ENCODE results near the gene AATK. TPM values are rescaled to one million over a fixed set of nuclear protein-coding genes. Genes with fewer than 3 reads are reported as not detected.

The AATK gene
- total RNA-seq, 1 donor from 2014 or later: 0.42 TPM

- DNase-seq (no peak), ATAC-seq (ENCODE audit: low read depth) (no peak)
- H3K36me3 Mint-ChIP-seq (ENCODE audit: low read depth): no peaks in the 10 kb centered on the region
- H3K9me3 Mint-ChIP-seq: peaks cover 9% of the 10 kb centered on the region
- no peak for TF ChIP-seq CTCF (IDR thresholded peaks at IDR 0.05)
- no peak overlapping the region for H3K27ac Mint-ChIP-seq
- peaks cover 1% of the 10 kb centered on the region for H3K4me1 Mint-ChIP-seq
- H3K27me3 Mint-ChIP-seq: peaks cover 3% of the 10 kb centered on the region
- no peak overlapping the region for H3K4me3 Mint-ChIP-seq
- POLR2A ChIA-PET: no interaction called here
- CTCF ChIA-PET: no interaction called here
- intact Hi-C loops (cut with micrococcal nuclease): no loop called here
Observed at GRCh38 chr17:81171941-81172340, 5.9 kb upstream of the AATK start.

- no peak overlapping the region for H3K4me3 Mint-ChIP-seq
- peaks cover 9% of the 10 kb centered on the region for H3K9me3 Mint-ChIP-seq
- ChIA-PET POLR2A (no interaction called here), CTCF (no interaction called here)
- intact Hi-C loops (cut with micrococcal nuclease): no loop called here
- peaks cover 1% of the 10 kb centered on the region for H3K4me1 Mint-ChIP-seq
- H3K36me3 Mint-ChIP-seq (ENCODE audit: low read depth): no peaks in the 10 kb centered on the region
- ATAC-seq (ENCODE audit: low read depth): no peak
- no peak for TF ChIP-seq CTCF (IDR thresholded peaks at IDR 0.05)
- H3K27me3 Mint-ChIP-seq: peaks cover 3% of the 10 kb centered on the region
- no peak for DNase-seq
- H3K27ac Mint-ChIP-seq: no peak overlapping the region
Observed at GRCh38 chr17:81170727-81171494, 4.9 kb upstream of the AATK start.

GRCh38 chr17:81169870-81170309 lies 3.9 kb upstream of the AATK start:
- ChIA-PET POLR2A (no interaction called here), CTCF (no interaction called here)
- ATAC-seq (ENCODE audit: low read depth) (no peak), DNase-seq (no peak)
- no peak for TF ChIP-seq CTCF (IDR thresholded peaks at IDR 0.05)
- H3K27ac Mint-ChIP-seq: no peak overlapping the region
- no peak overlapping the region for H3K4me3 Mint-ChIP-seq
- H3K4me1 Mint-ChIP-seq: peaks cover 1% of the 10 kb centered on the region
- H3K9me3 Mint-ChIP-seq: peaks cover 1% of the 10 kb centered on the region
- H3K36me3 Mint-ChIP-seq (ENCODE audit: low read depth): no peaks in the 10 kb centered on the region
- peaks cover 3% of the 10 kb centered on the region for H3K27me3 Mint-ChIP-seq
- intact Hi-C loops (cut with micrococcal nuclease): no loop called here

- H3K4me1 Mint-ChIP-seq: peaks cover 1% of the 10 kb centered on the region
- no peak overlapping the region for H3K27ac Mint-ChIP-seq
- CTCF ChIA-PET: no interaction called here
- DNase-seq (no peak), ATAC-seq (ENCODE audit: low read depth) (no peak)
- TF ChIP-seq CTCF (IDR thresholded peaks at IDR 0.05): no peak
- no peaks in the 10 kb centered on the region for H3K9me3 Mint-ChIP-seq
- H3K27me3 Mint-ChIP-seq: peaks cover 17% of the 10 kb centered on the region
- H3K36me3 Mint-ChIP-seq (ENCODE audit: low read depth): no peaks in the 10 kb centered on the region
- H3K4me3 Mint-ChIP-seq: no peak overlapping the region
- POLR2A ChIA-PET: no interaction called here
- intact Hi-C loops (cut with micrococcal nuclease): no loop called here
Observed at GRCh38 chr17:81167638-81168037, 1.6 kb upstream of the AATK start.

- intact Hi-C loops (cut with micrococcal nuclease): no loop called here
- no peak overlapping the region for H3K27ac Mint-ChIP-seq
Observed at GRCh38 chr17:81167194-81167524, 1.1 kb upstream of the AATK start.

More at GRCh38 chr17:81167194-81167524, 1.1 kb upstream of the AATK start:
- H3K36me3 Mint-ChIP-seq (ENCODE audit: low read depth): no peaks in the 10 kb centered on the region
- ATAC-seq (ENCODE audit: low read depth) (no peak), DNase-seq (no peak)
- TF ChIP-seq CTCF (IDR thresholded peaks at IDR 0.05): no peak
- H3K9me3 Mint-ChIP-seq: no peaks in the 10 kb centered on the region
- ChIA-PET CTCF (no interaction called here), POLR2A (no interaction called here)
- H3K27me3 Mint-ChIP-seq: peaks cover 17% of the 10 kb centered on the region
- peak overlapping the region; percentile 55 for H3K4me3 Mint-ChIP-seq
- peaks cover 1% of the 10 kb centered on the region for H3K4me1 Mint-ChIP-seq
